Body of pancreas (tissue), 4 donors: Measurements from ENCODE around the gene C17orf67. TPM values are rescaled to one million over a fixed set of nuclear protein-coding genes. Genes with fewer than 3 reads are reported as not detected.

Experiments
- ATAC-seq: fragments of 150-250 bp; one replicate; pipeline ENCODE4 v1.9.1; 2016
- DNase-seq, 4 donors: peaks; one replicate each; pipeline ENCODE4 v3.0.0-alpha.2; 2019
- H3K27ac ChIP-seq, 4 donors: fragments of 200-600 bp; sonication (generic); 1 replicate in 3 of 4; 2 replicates in 1 of 4; pipeline versions ENCODE4 v1.5.1 to v1.6.1; 2016 to 2019; ENCODE audit warnings: mild to moderate bottlenecking in 1 of 4, mixed read lengths in 1 of 4, moderate library complexity in 1 of 4
- H3K27me3 ChIP-seq, 2 donors: fragments of 200-600 bp; sonication (generic); one replicate each; pipeline ENCODE4 v1.6.0; 2016; ENCODE audit warnings: mild to moderate bottlenecking in 1 of 2
- H3K36me3 ChIP-seq, 2 donors: fragments of 200-600 bp; sonication (generic); replicated peaks in 1 of 2; 2 replicates each; pipeline ENCODE4 v1.5.1; 2016; ENCODE audit warnings: low read depth in 2 of 2; ENCODE audit not compliant: insufficient read depth in 1 of 2
- H3K4me1 ChIP-seq: fragments of 200-600 bp; sonication (generic); one replicate; pipeline ENCODE4 v1.6.0; 2016
- H3K4me3 ChIP-seq, 2 donors: fragments of 200-600 bp; sonication (generic); 1 replicate in 1 of 2; 2 replicates in 1 of 2; pipeline ENCODE4 v1.5.1; 2016 to 2019
- H3K9me3 ChIP-seq, 3 donors: fragments of 200-600 bp; sonication (generic); 1 replicate in 2 of 3; 2 replicates in 1 of 3; pipeline ENCODE4 v1.5.1; 2016
- POLR2A ChIP-seq, 3 donors: fragments of 450-650 bp; IDR thresholded peaks; one replicate each; pipeline ENCODE4 v1.6.1; 2016; ENCODE audit warnings: antibody characterized with exemption in 3 of 3, mild to moderate bottlenecking in 2 of 3
- WGBS, 2 donors: methylation state at CpG; one replicate each; pipeline ENCODE4 v1.1.5; 2017; 5-methylcytosine and 5-hydroxymethylcytosine counted together
- intact Hi-C: fragments of 100-400 bp; cut with DNase I; formaldehyde crosslinking; loops from one replicate; pipeline ENCODE4 v1.15.1; 2023
- total RNA-seq, 2 donors: library from RNA; depleted of rRNA; stranded (reverse); fragments of >200 nt; gene quantifications; one replicate each; pipeline ENCODE4 v1.1.0, GENCODE V29; 2016
- TF ChIP-seq, protein P1 (sequence below), 7 experiments: fragments of 450-650 bp in 4 of 7; fragments of 200-600 bp in 3 of 7; sonication (generic) in 3 of 7; IDR thresholded peaks; one replicate each; pipeline ENCODE4 v1.5.1; 2016 to 2019; ENCODE audit warnings: antibody characterized with exemption in 7 of 7

The C17orf67 gene
- total RNA-seq, 2 donors from 2014 or later: 0.78 to 2.3 TPM

DNA sequence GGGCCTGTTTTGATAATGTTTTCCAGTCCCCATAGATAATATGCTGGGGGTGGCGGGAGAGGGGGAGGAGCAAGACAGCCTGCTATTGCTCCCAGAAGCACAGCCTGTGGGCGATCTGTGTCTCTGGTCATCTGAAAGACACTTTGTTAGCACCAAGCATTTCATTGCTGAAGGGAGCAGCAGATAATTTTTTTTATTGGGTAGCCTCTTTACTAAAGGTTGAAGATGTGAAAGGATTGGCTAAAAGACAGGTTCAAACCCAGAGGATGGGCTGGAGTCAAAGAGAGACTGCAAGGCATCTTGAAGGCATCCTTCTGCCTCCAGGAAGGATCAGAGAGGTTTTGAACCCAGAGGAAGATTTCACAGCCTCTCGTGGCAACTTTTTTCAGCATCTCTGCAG is 60.6 kb downstream of the C17orf67 start:
- no peaks in the 10 kb centered on the region for H3K9me3 ChIP-seq
- H3K27me3 ChIP-seq: no peaks in the 10 kb centered on the region
- H3K36me3 ChIP-seq: no peaks in the 10 kb centered on the region
- ATAC-seq (no peak), DNase-seq (no peak)
- no peaks in the 10 kb centered on the region for H3K4me1 ChIP-seq
- WGBS, 2 donors: 60 to 68% methylated on average over 3 of the region's 3 CpGs
- no peak for TF ChIP-seq POLR2A (IDR thresholded peaks at IDR 0.05)
- TF ChIP-seq, protein P1, sequence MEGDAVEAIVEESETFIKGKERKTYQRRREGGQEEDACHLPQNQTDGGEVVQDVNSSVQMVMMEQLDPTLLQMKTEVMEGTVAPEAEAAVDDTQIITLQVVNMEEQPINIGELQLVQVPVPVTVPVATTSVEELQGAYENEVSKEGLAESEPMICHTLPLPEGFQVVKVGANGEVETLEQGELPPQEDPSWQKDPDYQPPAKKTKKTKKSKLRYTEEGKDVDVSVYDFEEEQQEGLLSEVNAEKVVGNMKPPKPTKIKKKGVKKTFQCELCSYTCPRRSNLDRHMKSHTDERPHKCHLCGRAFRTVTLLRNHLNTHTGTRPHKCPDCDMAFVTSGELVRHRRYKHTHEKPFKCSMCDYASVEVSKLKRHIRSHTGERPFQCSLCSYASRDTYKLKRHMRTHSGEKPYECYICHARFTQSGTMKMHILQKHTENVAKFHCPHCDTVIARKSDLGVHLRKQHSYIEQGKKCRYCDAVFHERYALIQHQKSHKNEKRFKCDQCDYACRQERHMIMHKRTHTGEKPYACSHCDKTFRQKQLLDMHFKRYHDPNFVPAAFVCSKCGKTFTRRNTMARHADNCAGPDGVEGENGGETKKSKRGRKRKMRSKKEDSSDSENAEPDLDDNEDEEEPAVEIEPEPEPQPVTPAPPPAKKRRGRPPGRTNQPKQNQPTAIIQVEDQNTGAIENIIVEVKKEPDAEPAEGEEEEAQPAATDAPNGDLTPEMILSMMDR (IDR thresholded peaks at IDR 0.05): no peak
- H3K27ac ChIP-seq: no peak overlapping the region
- no peak overlapping the region for H3K4me3 ChIP-seq
- intact Hi-C loops: no loop called here

DNA sequence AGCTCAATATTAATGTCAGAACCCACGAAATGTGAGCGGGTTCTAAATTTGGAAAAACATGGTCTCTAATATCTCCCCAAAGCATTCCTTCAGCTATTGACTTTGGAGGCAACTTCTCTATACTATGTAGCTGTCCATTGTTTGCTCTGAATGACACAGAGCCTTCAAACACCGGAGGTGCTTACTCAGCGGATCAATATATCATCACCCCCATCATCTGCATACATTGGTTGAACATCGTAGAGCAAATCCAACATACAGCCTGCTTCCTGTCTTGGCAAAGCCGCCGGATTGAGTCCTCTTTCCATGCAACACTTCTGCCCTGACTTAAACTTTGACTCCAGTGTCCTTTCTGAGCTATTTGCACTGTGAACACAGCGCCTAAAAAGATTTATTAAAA is 61.3 kb downstream of the C17orf67 start:
- Histone ChIP-seq H3K4me1 (no peaks in the 10 kb centered on the region), H3K36me3 (no peaks in the 10 kb centered on the region), H3K4me3 (no peak overlapping the region), H3K27ac (no peak overlapping the region), H3K9me3 (no peaks in the 10 kb centered on the region), H3K27me3 (no peaks in the 10 kb centered on the region)
- 38 to 42% methylated on average over 8 of the region's 8 CpGs for WGBS, 2 donors
- TF ChIP-seq, protein P1 (IDR thresholded peaks at IDR 0.05): no peak
- TF ChIP-seq POLR2A (IDR thresholded peaks at IDR 0.05): no peak
- no peak for ATAC-seq
- intact Hi-C loops: no loop called here
- DNase-seq: no peak

DNA sequence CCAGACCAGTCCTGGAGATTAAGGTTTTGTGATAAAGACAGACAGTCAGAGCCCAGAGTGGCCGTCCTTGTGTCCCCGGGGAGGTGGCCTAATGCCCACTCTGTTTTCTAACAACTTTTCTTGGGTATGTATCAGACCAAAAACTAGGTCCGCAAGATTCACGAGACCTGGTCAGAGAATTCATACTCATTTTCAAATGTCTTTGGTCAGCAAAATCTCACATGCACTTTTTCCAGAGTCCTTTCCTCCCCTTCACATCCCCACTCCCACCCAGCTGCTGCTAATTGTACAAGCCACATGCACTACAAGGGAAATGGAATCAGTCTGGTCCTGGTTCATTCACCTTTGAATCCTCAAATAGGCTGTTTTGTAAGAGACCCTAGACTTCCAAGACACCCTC is 61.7 kb downstream of the C17orf67 start:
- intact Hi-C loops: no loop called here
- no peak for ATAC-seq

DNA sequence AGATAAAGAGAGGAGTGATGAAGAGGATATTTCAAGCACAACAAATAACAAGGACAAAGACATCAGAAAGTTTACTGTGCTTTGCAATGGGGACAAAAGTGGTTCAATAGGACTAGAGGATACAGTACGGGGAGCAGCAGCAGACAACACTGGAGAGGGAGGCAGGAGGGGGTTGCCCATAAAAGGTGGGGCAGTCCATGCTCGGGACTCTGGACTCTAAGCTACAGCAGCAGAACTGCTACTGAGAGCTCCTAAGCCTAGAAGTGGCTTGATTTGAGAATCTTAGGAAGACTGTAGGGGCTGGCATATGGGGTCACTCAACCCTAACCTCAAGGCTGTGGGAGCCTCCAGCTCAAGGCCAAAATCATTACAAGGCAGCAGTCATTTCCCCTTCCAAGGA is 62.2 kb downstream of the C17orf67 start:
- no peak overlapping the region for H3K27ac ChIP-seq
- intact Hi-C loops: no loop called here
- DNase-seq (no peak), ATAC-seq (no peak)
- H3K36me3 ChIP-seq: no peaks in the 10 kb centered on the region
- H3K9me3 ChIP-seq: no peaks in the 10 kb centered on the region
- TF ChIP-seq POLR2A (IDR thresholded peaks at IDR 0.05): no peak
- H3K4me1 ChIP-seq: no peaks in the 10 kb centered on the region
- no peak overlapping the region for H3K4me3 ChIP-seq
- no peaks in the 10 kb centered on the region for H3K27me3 ChIP-seq
- WGBS, 2 donors: 60 to 63% methylated on average over 2 of the region's 2 CpGs

More for the DNA sequence above, 61.7 kb downstream of the C17orf67 start:
- Histone ChIP-seq H3K27ac (no peak overlapping the region), H3K27me3 (no peaks in the 10 kb centered on the region), H3K4me3 (no peak overlapping the region), H3K36me3 (no peaks in the 10 kb centered on the region), H3K9me3 (no peaks in the 10 kb centered on the region), H3K4me1 (no peaks in the 10 kb centered on the region)
- WGBS, 2 donors: 70 to 76% methylated on average over 4 of the region's 4 CpGs
- DNase-seq: no peak
- no peak for TF ChIP-seq POLR2A (IDR thresholded peaks at IDR 0.05)
- TF ChIP-seq, protein P1 (IDR thresholded peaks at IDR 0.05): no peak

DNA sequence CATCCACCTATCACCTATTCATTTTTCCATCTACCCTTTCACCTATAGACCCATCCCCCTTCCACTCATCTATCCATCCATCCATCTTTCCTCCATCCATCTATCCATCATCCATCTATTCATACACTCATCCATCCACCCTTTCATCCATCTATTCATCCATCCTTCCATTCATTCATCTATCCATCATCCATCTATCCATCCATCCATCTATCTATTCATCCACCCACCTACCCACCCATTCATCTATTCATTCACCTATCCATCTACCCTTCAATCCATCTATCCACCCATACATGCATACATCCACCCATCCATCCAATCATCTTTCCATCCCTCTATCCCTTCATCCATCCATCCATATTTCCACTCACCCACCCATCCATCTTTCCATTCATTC is 63.3 kb downstream of the C17orf67 start:
- intact Hi-C loops: no loop called here
- no peak overlapping the region for H3K4me3 ChIP-seq
- no peak for TF ChIP-seq POLR2A (IDR thresholded peaks at IDR 0.05)
- TF ChIP-seq, protein P1 (IDR thresholded peaks at IDR 0.05): no peak
- H3K36me3 ChIP-seq: no peaks in the 10 kb centered on the region
- H3K27me3 ChIP-seq: no peaks in the 10 kb centered on the region
- H3K4me1 ChIP-seq: no peaks in the 10 kb centered on the region
- no peak overlapping the region for H3K27ac ChIP-seq
- ATAC-seq (no peak), DNase-seq (no peak)
- no peaks in the 10 kb centered on the region for H3K9me3 ChIP-seq
